Measurements from ENCODE around the gene GLB1L2. TPM values are rescaled to one million over a fixed set of nuclear protein-coding genes. Genes with fewer than 3 reads are reported as not detected.

The GLB1L2 gene
- polyA plus RNA-seq, 1 of the 3 experiments (the other 2 are of a cell fraction) = 3.4 TPM

DNA sequence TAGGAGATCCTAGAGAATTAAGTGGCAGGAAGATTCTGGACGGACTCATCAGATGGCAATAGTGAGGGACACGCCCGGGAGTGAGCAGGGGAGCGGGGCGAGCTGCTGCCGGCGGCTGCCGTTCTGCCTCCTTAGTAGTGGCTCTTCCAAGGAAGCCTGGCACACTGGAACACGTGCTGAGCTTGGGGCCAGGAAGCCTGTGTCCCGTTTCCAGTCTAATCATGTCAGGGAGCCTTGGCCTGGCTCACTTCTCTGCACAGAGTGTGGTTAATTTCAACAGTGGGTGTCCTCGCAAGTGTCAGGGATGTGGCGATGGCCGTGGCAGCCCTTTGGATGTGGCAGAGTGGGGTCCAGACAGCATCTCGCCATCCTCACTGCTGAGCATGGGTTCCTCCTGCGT is 39.1 kb upstream of the GLB1L2 start:
- WGBS (ENCODE audit: low lambda C conversion rate) = 68% methylated on average over 12 of the region's 15 CpGs
- no peaks in the 10 kb centered on the region for H3K79me2 ChIP-seq (ENCODE audit: insufficient read depth)
- no peak for DNase-seq
- H3K9ac ChIP-seq = no peak overlapping the region
- no peaks in the 10 kb centered on the region for H3F3A ChIP-seq (replicated peaks; ENCODE audit: insufficient read depth)
- CTCF ChIA-PET = interaction anchor here (0.6 to 1.5 kb wide), 2 partner anchors 15 to 31 kb away, joined by 3 to 4 read pairs; no protein-coding TSS in a partner anchor
- POLR2A ChIA-PET = no interaction called here
- no peaks in the 10 kb centered on the region for H3K4me1 ChIP-seq (ENCODE audit: control insufficient read depth in 1 of 2, insufficient read depth in 2 of 2, low read depth in 1 of 2, low read length in 1 of 2)
- H3K9me2 ChIP-seq = no peaks in the 10 kb centered on the region
- H3K36me3 ChIP-seq (replicated peaks in 1 of 2; ENCODE audit: control insufficient read depth in 1 of 2, insufficient read depth in 2 of 2, low read length in 1 of 2) = no peaks in the 10 kb centered on the region
- H3K4me3 ChIP-seq (ENCODE audit: low read depth in 2 of 2, low read length in 1 of 2) = no peak overlapping the region
- TF ChIP-seq NFIC (IDR thresholded peaks at IDR 0.05; ENCODE audit: borderline replicate concordance) = no peak
- TF ChIP-seq, protein P1, sequence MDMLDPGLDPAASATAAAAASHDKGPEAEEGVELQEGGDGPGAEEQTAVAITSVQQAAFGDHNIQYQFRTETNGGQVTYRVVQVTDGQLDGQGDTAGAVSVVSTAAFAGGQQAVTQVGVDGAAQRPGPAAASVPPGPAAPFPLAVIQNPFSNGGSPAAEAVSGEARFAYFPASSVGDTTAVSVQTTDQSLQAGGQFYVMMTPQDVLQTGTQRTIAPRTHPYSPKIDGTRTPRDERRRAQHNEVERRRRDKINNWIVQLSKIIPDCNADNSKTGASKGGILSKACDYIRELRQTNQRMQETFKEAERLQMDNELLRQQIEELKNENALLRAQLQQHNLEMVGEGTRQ (IDR thresholded peaks at IDR 0.05; ENCODE audit: borderline replicate concordance, low read depth, low read length) = no peak
- no peak for TF ChIP-seq SMC3 (IDR thresholded peaks at IDR 0.05; ENCODE audit: low read depth, low read length)
- TF ChIP-seq, protein P2, sequence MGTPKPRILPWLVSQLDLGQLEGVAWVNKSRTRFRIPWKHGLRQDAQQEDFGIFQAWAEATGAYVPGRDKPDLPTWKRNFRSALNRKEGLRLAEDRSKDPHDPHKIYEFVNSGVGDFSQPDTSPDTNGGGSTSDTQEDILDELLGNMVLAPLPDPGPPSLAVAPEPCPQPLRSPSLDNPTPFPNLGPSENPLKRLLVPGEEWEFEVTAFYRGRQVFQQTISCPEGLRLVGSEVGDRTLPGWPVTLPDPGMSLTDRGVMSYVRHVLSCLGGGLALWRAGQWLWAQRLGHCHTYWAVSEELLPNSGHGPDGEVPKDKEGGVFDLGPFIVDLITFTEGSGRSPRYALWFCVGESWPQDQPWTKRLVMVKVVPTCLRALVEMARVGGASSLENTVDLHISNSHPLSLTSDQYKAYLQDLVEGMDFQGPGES (IDR thresholded peaks at IDR 0.05; ENCODE audit: low read depth, low read length) = no peak
- TF ChIP-seq FOXM1 (IDR thresholded peaks at IDR 0.05; ENCODE audit: low read depth) = no peak
- TF ChIP-seq, protein P3, sequence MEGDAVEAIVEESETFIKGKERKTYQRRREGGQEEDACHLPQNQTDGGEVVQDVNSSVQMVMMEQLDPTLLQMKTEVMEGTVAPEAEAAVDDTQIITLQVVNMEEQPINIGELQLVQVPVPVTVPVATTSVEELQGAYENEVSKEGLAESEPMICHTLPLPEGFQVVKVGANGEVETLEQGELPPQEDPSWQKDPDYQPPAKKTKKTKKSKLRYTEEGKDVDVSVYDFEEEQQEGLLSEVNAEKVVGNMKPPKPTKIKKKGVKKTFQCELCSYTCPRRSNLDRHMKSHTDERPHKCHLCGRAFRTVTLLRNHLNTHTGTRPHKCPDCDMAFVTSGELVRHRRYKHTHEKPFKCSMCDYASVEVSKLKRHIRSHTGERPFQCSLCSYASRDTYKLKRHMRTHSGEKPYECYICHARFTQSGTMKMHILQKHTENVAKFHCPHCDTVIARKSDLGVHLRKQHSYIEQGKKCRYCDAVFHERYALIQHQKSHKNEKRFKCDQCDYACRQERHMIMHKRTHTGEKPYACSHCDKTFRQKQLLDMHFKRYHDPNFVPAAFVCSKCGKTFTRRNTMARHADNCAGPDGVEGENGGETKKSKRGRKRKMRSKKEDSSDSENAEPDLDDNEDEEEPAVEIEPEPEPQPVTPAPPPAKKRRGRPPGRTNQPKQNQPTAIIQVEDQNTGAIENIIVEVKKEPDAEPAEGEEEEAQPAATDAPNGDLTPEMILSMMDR (IDR thresholded peaks at IDR 0.05) = no peak
- H3K9me3 ChIP-seq = no peaks in the 10 kb centered on the region
- no peaks in the 10 kb centered on the region for H4K20me1 ChIP-seq (ENCODE audit: insufficient read depth)
- no peak overlapping the region for H3K27ac ChIP-seq (ENCODE audit: low read depth in 2 of 2, low read length in 1 of 2)
- H3K27me3 ChIP-seq (ENCODE audit: insufficient read depth) = no peaks in the 10 kb centered on the region
- H2AFZ ChIP-seq (ENCODE audit: low read depth) = no peak overlapping the region
- no peak overlapping the region for H3K4me2 ChIP-seq

DNA sequence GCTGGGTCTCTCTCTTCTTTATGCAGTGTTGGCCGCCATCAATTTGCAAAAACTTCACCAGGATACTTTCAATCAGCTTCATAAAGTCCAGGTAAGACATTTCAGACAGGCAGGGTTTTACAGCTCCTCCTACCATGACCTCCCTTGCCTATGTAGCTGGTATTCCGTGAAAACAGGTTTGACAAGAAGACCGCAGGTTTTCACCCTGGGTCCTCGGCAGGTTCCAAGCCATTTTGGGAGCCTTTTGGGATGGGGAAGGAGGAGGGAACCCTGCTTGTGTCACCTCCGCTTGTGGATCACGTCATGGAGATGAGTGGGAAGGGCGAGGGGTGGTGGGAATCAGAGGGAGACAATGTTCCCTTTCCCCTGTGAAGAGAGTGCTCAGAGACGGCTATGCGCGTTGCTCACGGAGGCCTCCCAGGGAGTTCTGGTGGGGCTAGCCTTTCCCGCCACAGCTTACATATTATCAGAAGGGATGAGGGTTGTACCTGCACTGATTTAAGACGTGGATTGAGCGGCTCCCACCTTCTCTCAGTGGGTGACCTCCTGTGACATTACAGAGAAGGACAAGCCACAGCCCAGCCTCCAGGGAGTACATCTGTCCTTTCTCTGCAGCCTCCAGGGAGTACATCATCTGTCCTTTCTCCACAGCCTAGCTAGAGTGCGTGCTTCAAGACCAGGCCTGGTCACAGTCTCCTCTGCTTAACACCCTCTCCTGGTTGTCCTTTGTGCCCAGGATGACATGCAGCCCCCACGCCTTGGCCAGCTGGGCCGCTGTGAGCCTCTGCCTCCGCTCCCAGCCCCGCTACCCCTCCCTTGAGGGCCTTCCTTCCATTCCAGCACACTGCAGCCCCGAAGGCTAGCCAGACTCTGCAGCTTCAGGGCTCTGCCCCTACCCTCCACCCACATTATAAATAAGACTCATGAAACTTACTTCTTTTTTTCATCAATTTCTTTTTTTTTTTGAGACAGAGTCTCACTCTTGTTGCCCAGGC is 38.4 kb upstream of the GLB1L2 start:
- 44% methylated on average over 19 of the region's 20 CpGs for WGBS (ENCODE audit: low lambda C conversion rate)
- no peaks in the 10 kb centered on the region for H3K9me2 ChIP-seq
- no peaks in the 10 kb centered on the region for H3K36me3 ChIP-seq (replicated peaks in 1 of 2; ENCODE audit: control insufficient read depth in 1 of 2, insufficient read depth in 2 of 2, low read length in 1 of 2)
- no peaks in the 10 kb centered on the region for H3K27me3 ChIP-seq (ENCODE audit: insufficient read depth)
- ChIA-PET POLR2A (no interaction called here), CTCF (interaction anchor here (0.6 to 1.5 kb wide), 2 partner anchors 14 to 32 kb away, joined by 3 to 4 read pairs; no protein-coding TSS in a partner anchor)
- H3F3A ChIP-seq (replicated peaks; ENCODE audit: insufficient read depth) = no peaks in the 10 kb centered on the region
- H3K4me1 ChIP-seq (ENCODE audit: control insufficient read depth in 1 of 2, insufficient read depth in 2 of 2, low read depth in 1 of 2, low read length in 1 of 2) = no peaks in the 10 kb centered on the region
- H3K4me2 ChIP-seq = no peak overlapping the region
- H3K9ac ChIP-seq = no peak overlapping the region
- H3K9me3 ChIP-seq = no peaks in the 10 kb centered on the region
- no peaks in the 10 kb centered on the region for H4K20me1 ChIP-seq (ENCODE audit: insufficient read depth)
- no peak for DNase-seq
- no peak overlapping the region for H2AFZ ChIP-seq (ENCODE audit: low read depth)
- H3K27ac ChIP-seq (ENCODE audit: low read depth in 2 of 2, low read length in 1 of 2) = no peak overlapping the region
- H3K4me3 ChIP-seq (ENCODE audit: low read depth in 2 of 2, low read length in 1 of 2) = no peak overlapping the region
- H3K79me2 ChIP-seq (ENCODE audit: insufficient read depth) = no peaks in the 10 kb centered on the region
- TF ChIP-seq EP300 (IDR thresholded peaks at IDR 0.05; ENCODE audit: borderline replicate concordance in 1 of 2, low read depth in 1 of 2, low read length in 1 of 2) = no peak
- TF ChIP-seq RXRA (IDR thresholded peaks at IDR 0.05; ENCODE audit: borderline replicate concordance, low read depth) = no peak
- TF ChIP-seq, protein P4, sequence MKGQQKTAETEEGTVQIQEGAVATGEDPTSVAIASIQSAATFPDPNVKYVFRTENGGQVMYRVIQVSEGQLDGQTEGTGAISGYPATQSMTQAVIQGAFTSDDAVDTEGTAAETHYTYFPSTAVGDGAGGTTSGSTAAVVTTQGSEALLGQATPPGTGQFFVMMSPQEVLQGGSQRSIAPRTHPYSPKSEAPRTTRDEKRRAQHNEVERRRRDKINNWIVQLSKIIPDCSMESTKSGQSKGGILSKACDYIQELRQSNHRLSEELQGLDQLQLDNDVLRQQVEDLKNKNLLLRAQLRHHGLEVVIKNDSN (IDR thresholded peaks at IDR 0.05; ENCODE audit: borderline replicate concordance, low read depth) = no peak
- TF ChIP-seq, protein P1 (IDR thresholded peaks at IDR 0.05; ENCODE audit: borderline replicate concordance, low read depth, low read length) = no peak
